SJSA1 (cell line): ENCODE results near the gene SCARB1. TPM values are rescaled to one million over a fixed set of nuclear protein-coding genes. Genes with fewer than 3 reads are reported as not detected.

ENCODE experiments used
- DNase-seq, 2 experiments: peaks; one replicate each; pipeline ENCODE4 v3.0.0-alpha.2; 2015 to 2020; ENCODE audit warnings: low spot score in 2 of 2, low read depth in 1 of 2
- H3K27ac ChIP-seq: fragments of 250-450 bp; sonication (Bioruptor Pico); 2 replicates; pipeline ENCODE4 v1.5.1; 2020; ENCODE audit warnings: mild to moderate bottlenecking, moderate library complexity
- H3K27me3 ChIP-seq: fragments of 250-450 bp; sonication (Bioruptor Pico); replicated peaks from 2 replicates; pipeline ENCODE4 v1.5.1; 2020; ENCODE audit warnings: mild to moderate bottlenecking, moderate library complexity
- H3K36me3 ChIP-seq: fragments of 250-450 bp; sonication (Bioruptor Pico); 2 replicates; pipeline ENCODE4 v1.5.1; 2020; ENCODE audit warnings: mild to moderate bottlenecking
- H3K4me1 ChIP-seq: fragments of 250-450 bp; sonication (Bioruptor Pico); replicated peaks from 2 replicates; pipeline ENCODE4 v1.6.1; 2021; ENCODE audit warnings: mild to moderate bottlenecking
- H3K4me3 ChIP-seq: fragments of 250-450 bp; sonication (Bioruptor Pico); 2 replicates; pipeline ENCODE4 v1.5.1; 2020; ENCODE audit warnings: mild to moderate bottlenecking
- H3K9me3 ChIP-seq: fragments of 250-450 bp; sonication (Bioruptor Pico); replicated peaks from 2 replicates; pipeline ENCODE4 v1.5.1; 2020; ENCODE audit warnings: mild to moderate bottlenecking
- total RNA-seq: library from RNA; depleted of rRNA; stranded (reverse); fragments of >200 nt; shearing (Covaris generic); gene quantifications from 2 replicates; pipeline ENCODE4 v1.2.3, GENCODE V29; 2014

SCARB1 gene
- total RNA-seq, 1 experiment from 2014 or later, result 12.4 TPM

GRCh38 chr12:124862768-124863415 is 772 bp downstream of the SCARB1 start:
- H3K27ac ChIP-seq, result no peak overlapping the region
- H3K4me3 ChIP-seq, result peak overlapping the region; percentile 68
- no peaks in the 10 kb centered on the region for H3K27me3 ChIP-seq
- H3K9me3 ChIP-seq, result no peaks in the 10 kb centered on the region; the same call in 1 of the 2 replicates
- DNase-seq, result peak in 1 of 2 experiments; percentile 12
- peaks cover 28% of the 10 kb centered on the region for H3K4me1 ChIP-seq
- H3K36me3 ChIP-seq, result no peaks in the 10 kb centered on the region

DNA sequence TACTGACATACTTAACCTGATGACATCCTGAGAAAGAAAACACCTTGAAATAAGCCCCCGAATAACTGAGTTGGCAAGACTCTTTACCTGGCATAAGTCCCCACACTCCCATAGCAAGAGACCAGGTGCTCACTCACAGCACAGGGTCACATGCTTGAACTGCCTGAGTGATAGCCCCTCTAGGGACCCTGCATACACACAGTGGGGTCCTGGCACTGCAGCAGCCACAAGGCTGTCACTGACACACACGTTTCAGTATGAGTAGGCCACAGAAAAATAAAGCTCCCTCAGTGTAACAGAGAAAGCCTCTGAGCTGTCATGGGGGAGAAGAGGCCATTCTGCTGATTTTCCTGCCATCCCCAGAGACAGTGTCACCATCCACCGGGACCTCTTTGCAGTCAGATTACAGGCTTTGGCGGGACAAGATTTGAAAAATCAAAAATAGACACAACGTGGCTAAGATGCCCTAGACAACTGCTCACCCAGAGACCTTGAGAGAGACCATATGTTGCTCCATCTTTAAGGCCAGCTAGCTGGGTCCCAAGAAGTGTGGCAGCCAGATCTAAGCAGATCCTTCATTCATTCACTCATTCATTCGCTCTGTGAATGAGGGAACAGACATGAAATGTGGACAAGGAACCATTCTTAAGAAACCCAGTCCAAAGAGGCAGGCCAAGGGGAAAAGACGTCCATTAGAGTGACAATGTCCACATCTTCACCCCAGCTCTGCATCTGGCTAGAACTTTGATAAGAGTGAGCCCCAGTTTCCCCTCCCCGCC is 1.6 kb downstream of the SCARB1 start:
- no peak overlapping the region for H3K27ac ChIP-seq
- no peaks in the 10 kb centered on the region; the same call in 1 of the 2 replicates for H3K9me3 ChIP-seq
- DNase-seq, result no peak
- H3K4me3 ChIP-seq, result no peak overlapping the region
- H3K4me1 ChIP-seq, result peaks cover 23% of the 10 kb centered on the region
- no peaks in the 10 kb centered on the region for H3K27me3 ChIP-seq
- H3K36me3 ChIP-seq, result no peaks in the 10 kb centered on the region

DNA sequence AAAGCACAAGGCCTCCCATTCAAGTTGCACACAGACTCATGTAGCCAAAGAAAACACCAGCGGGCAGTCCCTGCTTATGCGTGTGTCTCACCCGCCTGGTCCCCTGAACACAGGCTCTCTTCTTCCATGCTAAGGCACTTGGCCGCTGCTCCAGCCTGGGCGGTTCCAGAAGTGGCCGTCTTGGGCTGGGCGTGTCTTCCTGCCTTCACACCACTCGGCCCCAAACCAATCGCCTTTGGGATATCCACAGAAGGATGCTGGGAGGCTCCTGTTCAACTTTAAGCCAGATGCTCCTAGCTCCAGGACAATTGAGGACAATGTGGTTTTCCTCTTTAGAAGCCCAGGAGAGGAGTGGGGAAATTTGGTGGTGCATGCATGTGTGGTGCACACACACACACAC is 2.2 kb downstream of the SCARB1 start:
- no peak overlapping the region for H3K4me3 ChIP-seq
- DNase-seq, result no peak
- no peak overlapping the region for H3K27ac ChIP-seq

GRCh38 chr12:124857921-124858461 is 5.7 kb downstream of the SCARB1 start:
- H3K27ac ChIP-seq, result no peak overlapping the region
- no peaks in the 10 kb centered on the region for H3K9me3 ChIP-seq
- no peaks in the 10 kb centered on the region for H3K36me3 ChIP-seq
- H3K27me3 ChIP-seq, result no peaks in the 10 kb centered on the region
- H3K4me3 ChIP-seq, result no peak overlapping the region
- DNase-seq, result no peak
- peaks cover 9% of the 10 kb centered on the region for H3K4me1 ChIP-seq

More for the DNA sequence above, 2.2 kb downstream of the SCARB1 start:
- Histone ChIP-seq H3K36me3 (no peaks in the 10 kb centered on the region), H3K4me1 (peaks cover 23% of the 10 kb centered on the region), H3K27me3 (no peaks in the 10 kb centered on the region), H3K9me3 (no peaks in the 10 kb centered on the region; the same call in 1 of the 2 replicates)

- DNase-seq, result no peak
- H3K9me3 ChIP-seq, result no peaks in the 10 kb centered on the region
- no peak overlapping the region for H3K4me3 ChIP-seq
- H3K27ac ChIP-seq, result no peak overlapping the region
- no peaks in the 10 kb centered on the region for H3K27me3 ChIP-seq
- no peaks in the 10 kb centered on the region for H3K36me3 ChIP-seq
- H3K4me1 ChIP-seq, result no peaks in the 10 kb centered on the region
Measured at GRCh38 chr12:124856842-124857178, 6.9 kb downstream of the SCARB1 start.

GRCh38 chr12:124856132-124856841 is 7.4 kb downstream of the SCARB1 start:
- no peak overlapping the region for H3K4me3 ChIP-seq
- no peak for DNase-seq
- no peaks in the 10 kb centered on the region for H3K36me3 ChIP-seq
- no peak overlapping the region for H3K27ac ChIP-seq
- H3K27me3 ChIP-seq, result no peaks in the 10 kb centered on the region
- no peaks in the 10 kb centered on the region for H3K4me1 ChIP-seq
- no peaks in the 10 kb centered on the region for H3K9me3 ChIP-seq

DNA sequence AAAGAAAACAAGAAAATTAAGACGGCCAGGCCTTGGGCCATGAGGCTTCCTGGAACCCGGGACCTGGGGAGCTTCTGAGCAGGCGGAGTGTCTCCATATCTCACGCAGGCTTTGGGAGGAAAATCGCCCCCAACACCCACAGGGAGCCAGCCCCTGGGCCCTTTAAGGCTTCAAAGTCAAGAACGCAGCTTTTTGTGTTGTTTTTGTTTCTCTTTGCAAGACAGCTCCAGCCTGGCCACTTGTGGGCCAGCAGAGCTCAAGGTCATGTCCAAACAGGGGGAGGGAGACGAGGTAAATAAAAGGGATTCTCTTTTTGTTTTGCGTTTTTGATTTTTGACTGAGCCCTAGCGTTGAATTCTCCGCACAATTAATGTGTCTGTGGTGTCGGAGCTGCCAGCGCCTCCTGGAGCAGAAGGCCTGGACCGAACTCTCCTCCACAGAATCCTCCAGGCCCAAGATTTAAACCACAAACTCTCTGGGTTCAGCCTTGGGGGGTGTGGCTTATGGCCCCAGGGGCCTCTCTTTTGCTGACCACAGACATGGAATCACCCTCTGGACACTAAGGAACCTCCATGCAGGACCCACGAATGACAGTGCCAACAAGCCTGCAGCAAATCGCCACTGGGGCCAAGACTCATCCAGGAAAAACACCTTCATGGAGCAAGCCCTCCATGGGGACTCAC is 8.2 kb downstream of the SCARB1 start:
- H3K36me3 ChIP-seq, result no peaks in the 10 kb centered on the region
- H3K27me3 ChIP-seq, result no peaks in the 10 kb centered on the region
- no peak overlapping the region for H3K4me3 ChIP-seq
- no peaks in the 10 kb centered on the region for H3K9me3 ChIP-seq
- H3K27ac ChIP-seq, result no peak overlapping the region
- no peaks in the 10 kb centered on the region for H3K4me1 ChIP-seq
- DNase-seq, result no peak

GRCh38 chr12:124854637-124855184 is 9.0 kb downstream of the SCARB1 start:
- Histone ChIP-seq H3K27me3 (no peaks in the 10 kb centered on the region), H3K4me1 (no peaks in the 10 kb centered on the region), H3K27ac (no peak overlapping the region), H3K9me3 (no peaks in the 10 kb centered on the region), H3K4me3 (no peak overlapping the region), H3K36me3 (no peaks in the 10 kb centered on the region)
- DNase-seq, result no peak

DNA sequence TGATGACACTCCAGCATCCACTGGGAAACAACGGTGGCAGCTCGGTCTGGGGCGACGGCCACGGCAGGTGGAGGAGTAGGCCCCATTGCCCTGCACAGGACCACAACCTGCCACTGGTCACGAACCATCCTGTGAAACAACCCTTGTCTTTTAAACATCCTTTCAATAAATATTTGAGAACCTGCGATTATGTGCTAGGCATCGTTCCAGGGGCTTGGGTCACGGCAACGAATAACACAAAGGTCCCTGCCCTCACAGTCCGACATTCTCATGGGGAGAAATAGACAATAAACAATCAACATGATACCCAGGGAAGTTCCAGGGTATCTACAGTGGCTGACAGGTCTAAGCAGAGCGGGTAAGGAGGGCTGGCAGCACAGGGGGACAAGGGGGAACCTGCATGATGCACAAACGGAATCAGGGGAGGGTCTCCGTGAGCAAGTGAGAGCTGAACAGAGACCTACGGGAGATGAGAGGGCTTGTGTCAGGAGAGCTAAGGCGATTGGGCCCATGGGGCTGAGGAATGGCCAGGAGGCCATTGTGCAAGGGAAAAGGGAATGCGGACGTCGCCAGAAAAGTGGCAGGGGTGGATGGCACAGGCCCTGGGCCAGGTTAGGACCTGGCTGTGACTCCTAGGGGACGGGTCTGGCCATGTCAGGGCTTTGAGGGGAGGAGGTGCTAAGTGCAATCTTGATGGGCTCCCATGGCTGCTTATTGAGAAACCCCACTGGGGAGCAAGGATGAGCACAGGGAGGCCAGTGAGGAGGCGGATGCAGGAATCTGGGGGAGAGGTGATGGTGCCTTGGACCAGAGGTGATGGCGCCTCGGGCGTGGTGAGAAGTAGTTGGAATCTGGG is 9.7 kb downstream of the SCARB1 start:
- H3K9me3 ChIP-seq, result no peaks in the 10 kb centered on the region
- H3K36me3 ChIP-seq, result no peaks in the 10 kb centered on the region
- no peaks in the 10 kb centered on the region for H3K27me3 ChIP-seq

GRCh38 chr12:124852911-124853427 is 10.7 kb downstream of the SCARB1 start:
- Histone ChIP-seq H3K9me3 (no peaks in the 10 kb centered on the region), H3K27me3 (no peaks in the 10 kb centered on the region), H3K4me1 (no peaks in the 10 kb centered on the region), H3K4me3 (no peak overlapping the region), H3K27ac (no peak overlapping the region), H3K36me3 (no peaks in the 10 kb centered on the region)
- DNase-seq, result no peak

More for the DNA sequence above, 9.7 kb downstream of the SCARB1 start:
- no peak for DNase-seq
- Histone ChIP-seq H3K4me1 (no peaks in the 10 kb centered on the region), H3K4me3 (no peak overlapping the region), H3K27ac (no peak overlapping the region)

DNA sequence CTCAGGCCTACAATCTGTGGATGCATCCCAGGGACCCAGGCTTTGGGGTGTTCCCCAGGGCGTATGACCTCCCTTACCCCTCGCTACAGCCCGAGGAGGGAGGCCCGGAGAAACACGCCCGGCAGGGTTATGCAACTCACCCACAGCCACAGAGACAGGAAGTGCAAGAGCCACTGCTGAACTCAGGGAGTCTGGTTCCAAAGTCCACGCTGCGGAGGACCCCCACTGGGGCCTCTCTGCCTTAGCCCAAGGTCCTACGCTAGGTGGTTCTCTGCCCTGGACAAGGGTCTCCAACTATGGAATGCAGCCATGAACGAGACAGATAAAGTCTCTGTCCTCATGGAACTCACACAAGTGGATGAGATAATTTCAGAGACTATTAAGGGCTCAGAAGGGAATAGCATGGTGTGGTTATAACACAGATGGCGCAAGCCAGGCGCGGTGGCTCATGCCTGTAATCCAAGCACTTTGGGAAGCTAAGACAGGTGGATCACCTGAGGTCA is 11.3 kb downstream of the SCARB1 start:
- no peaks in the 10 kb centered on the region for H3K36me3 ChIP-seq
- DNase-seq, result no peak

DNA sequence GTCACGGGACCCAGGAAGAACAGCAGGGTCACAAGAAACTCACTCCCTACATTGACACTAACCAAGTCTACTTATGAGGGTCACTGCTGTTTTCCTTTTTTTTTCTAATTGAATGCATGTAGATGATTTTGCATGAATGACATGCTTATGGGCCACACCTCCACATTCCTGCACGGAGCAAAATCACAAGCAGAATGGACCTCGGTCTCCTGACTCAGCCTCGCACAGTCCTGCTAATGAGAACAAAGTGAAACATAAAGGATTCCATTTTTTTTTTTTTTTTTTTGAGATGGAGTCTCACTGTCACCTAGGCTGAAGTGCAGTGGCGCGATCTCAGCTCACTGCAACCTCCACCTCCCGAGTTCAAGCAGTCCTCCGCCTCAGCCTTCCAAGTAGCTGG is 12.3 kb downstream of the SCARB1 start:
- Histone ChIP-seq H3K36me3 (no peaks in the 10 kb centered on the region), H3K4me1 (no peaks in the 10 kb centered on the region), H3K27ac (no peak overlapping the region), H3K9me3 (no peaks in the 10 kb centered on the region), H3K4me3 (no peak overlapping the region), H3K27me3 (no peaks in the 10 kb centered on the region)
- DNase-seq, result no peak

More for the DNA sequence above, 11.3 kb downstream of the SCARB1 start:
- no peaks in the 10 kb centered on the region for H3K4me1 ChIP-seq
- no peaks in the 10 kb centered on the region for H3K9me3 ChIP-seq
- no peak overlapping the region for H3K27ac ChIP-seq
- no peak overlapping the region for H3K4me3 ChIP-seq
- H3K27me3 ChIP-seq, result no peaks in the 10 kb centered on the region
